HEK293 (cell line): ENCODE data around the gene ISG20L2.
A peak's percentile ranks its signal among the peaks of the same experiment; 100 is the strongest.

ENCODE experiments used
- AEBP2 ChIP-seq: fragments of 450-650 bp; formaldehyde crosslinking; IDR thresholded peaks from 2 replicates; pipeline ENCODE4 v1.5.1; 2016; ENCODE audit warnings: missing biosample characterization, missing genetic modification characterization, borderline replicate concordance
- BCL11B ChIP-seq: fragments of 450-650 bp; formaldehyde crosslinking; IDR thresholded peaks from 2 replicates; pipeline ENCODE4 v1.5.1; 2016; ENCODE audit warnings: low read depth, missing biosample characterization, missing genetic modification characterization
- KLF8 ChIP-seq: fragments of 450-650 bp; formaldehyde crosslinking; IDR thresholded peaks from 2 replicates; pipeline ENCODE4 v1.5.1; 2016; ENCODE audit warnings: missing biosample characterization, missing genetic modification characterization
- PATZ1 ChIP-seq: fragments of 450-650 bp; formaldehyde crosslinking; IDR thresholded peaks from 2 replicates; pipeline ENCODE4 v1.5.1; 2016; ENCODE audit warnings: missing biosample characterization, missing genetic modification characterization
- PRDM1 ChIP-seq: fragments of 450-650 bp; formaldehyde crosslinking; IDR thresholded peaks from 2 replicates; pipeline ENCODE4; 2016; ENCODE audit warnings: missing biosample characterization, missing genetic modification characterization
- REST ChIP-seq: fragments of 450-650 bp; formaldehyde crosslinking; IDR thresholded peaks from 2 replicates; pipeline ENCODE4 v1.5.1; 2016; ENCODE audit warnings: missing biosample characterization, missing genetic modification characterization
- ZBTB10 ChIP-seq: fragments of 450-650 bp; formaldehyde crosslinking; IDR thresholded peaks from 2 replicates; pipeline ENCODE4 v1.5.1; 2016; ENCODE audit warnings: missing biosample characterization, missing genetic modification characterization
- ZBTB8A ChIP-seq: fragments of 450-650 bp; formaldehyde crosslinking; IDR thresholded peaks from 2 replicates; pipeline ENCODE4 v1.5.1; 2016; ENCODE audit warnings: missing biosample characterization, missing genetic modification characterization
- ZIC2 ChIP-seq: fragments of 450-650 bp; formaldehyde crosslinking; IDR thresholded peaks from 2 replicates; pipeline ENCODE4 v1.5.1; 2016; ENCODE audit warnings: missing biosample characterization, missing genetic modification characterization
- ZNF133 ChIP-seq: fragments of 450-650 bp; formaldehyde crosslinking; IDR thresholded peaks from 2 replicates; pipeline ENCODE4 v1.5.1; 2016; ENCODE audit warnings: missing biosample characterization, missing genetic modification characterization
- ZNF280D ChIP-seq: fragments of 450-650 bp; formaldehyde crosslinking; IDR thresholded peaks from 2 replicates; pipeline ENCODE4 v1.5.1; 2016; ENCODE audit warnings: missing biosample characterization, missing genetic modification characterization
- ZNF660 ChIP-seq: fragments of 450-650 bp; IDR thresholded peaks from 2 replicates; pipeline ENCODE4 v1.5.1; 2018; ENCODE audit warnings: missing biosample characterization, mild to moderate bottlenecking, missing genetic modification characterization
- ZNF670 ChIP-seq: fragments of 450-650 bp; formaldehyde crosslinking; IDR thresholded peaks from 2 replicates; pipeline ENCODE4 v1.5.1; 2016; ENCODE audit warnings: missing biosample characterization, missing genetic modification characterization, low read depth
- ZNF777 ChIP-seq: fragments of 450-650 bp; formaldehyde crosslinking; IDR thresholded peaks from 2 replicates; pipeline ENCODE4 v1.5.1; 2017; ENCODE audit warnings: missing biosample characterization, missing genetic modification characterization, borderline replicate concordance
- ZSCAN5A ChIP-seq: fragments of 450-650 bp; formaldehyde crosslinking; IDR thresholded peaks from 2 replicates; pipeline ENCODE4 v1.5.1; 2016; ENCODE audit warnings: missing biosample characterization, missing genetic modification characterization

ISG20L2 gene

GRCh38 chr1:156689953-156690674 lies 38.5 kb downstream of the ISG20L2 start (continued):
- TF ChIP-seq PATZ1 (tag by site-specific recombination) (peak; percentile 68), REST (tag by site-specific recombination) (no peak), ZBTB8A (tag by site-specific recombination) (0 out of 2 replicates have a peak, but pooled peaks have one; percentile 15), ZSCAN5A (0 out of 2 replicates have a peak, but pooled peaks have one; percentile 10), PRDM1 (tag by site-specific recombination) (peak; percentile 99), ZBTB10 (tag by site-specific recombination) (peak; percentile 49; the same call in 1 of the 2 replicates), ZIC2 (tag by site-specific recombination) (peak; percentile 60), BCL11B (tag by site-specific recombination) (no peak), ZNF660 (tag by site-specific recombination) (no peak; the same call in 1 of the 2 replicates), AEBP2 (tag by site-specific recombination) (no peak), KLF8 (tag by site-specific recombination) (no peak), ZNF670 (no peak), ZNF280D (no peak), ZNF133 (tag by site-specific recombination) (peak; percentile 50; the same call in 1 of the 2 replicates), ZNF777 (tag by site-specific recombination) (peak; percentile 33; the same call in 1 of the 2 replicates)
